Activated naive CD4-positive, alpha-beta T cell treated with anti-CD3 and anti-CD28 coated beads for 36 hours (primary cell): Measurements from ENCODE around the gene UCN2. TPM values are rescaled to one million over a fixed set of nuclear protein-coding genes. Genes with fewer than 3 reads are reported as not detected.
"Not testable (repeated sequence)": the region's sequence is repeated elsewhere in the genome, so short reads cannot be mapped to it uniquely, and the experiment has no call there.

Source experiments
- CTCF ChIA-PET: fragments of 350-600 bp; sonication (Branson Sonifier 250); formaldehyde crosslinking; loops from one replicate; lab custom pipeline; 2021; ENCODE audit warnings: antibody characterized with exemption; lab: Charles Lee
- DNase-seq: peaks from one replicate; pipeline ENCODE4 v3.0.0-alpha.2; 2020
- H3K27ac Mint-ChIP-seq: one replicate; pipeline ENCODE4 v1.8.0; 2021; ENCODE audit warnings: mild to moderate bottlenecking, mixed read lengths
- H3K27me3 Mint-ChIP-seq: one replicate; pipeline ENCODE4 v1.8.0; 2021; ENCODE audit warnings: low read depth, mixed read lengths
- H3K36me3 Mint-ChIP-seq: one replicate; pipeline ENCODE4 v1.8.0; 2021; ENCODE audit warnings: low read depth, mixed read lengths
- H3K4me1 Mint-ChIP-seq: one replicate; pipeline ENCODE4 v1.8.0; 2021; ENCODE audit warnings: low read depth, mixed read lengths
- H3K4me3 Mint-ChIP-seq: one replicate; pipeline ENCODE4 v1.8.0; 2021; ENCODE audit warnings: mild to moderate bottlenecking, moderate library complexity, mixed read lengths
- H3K9me3 Mint-ChIP-seq: one replicate; pipeline ENCODE4 v1.8.0; 2021; ENCODE audit warnings: mixed read lengths
- intact Hi-C: fragments of 100-400 bp; cut with micrococcal nuclease; formaldehyde crosslinking; loops from one replicate; pipeline ENCODE4 v1.15.1; 2023
- total RNA-seq, 2 experiments: library from RNA; stranded (reverse); gene quantifications; one replicate each; pipeline ENCODE4 v1.2.3, GENCODE V29; 2021

UCN2 gene
- total RNA-seq, 2 experiments from 2014 or later = not detected

- Mint-ChIP-seq H3K27me3 (no peaks in the 10 kb centered on the region), H3K9me3 (peaks cover 1% of the 10 kb centered on the region), H3K4me3 (no peak overlapping the region), H3K4me1 (peaks cover 4% of the 10 kb centered on the region), H3K27ac (no peak overlapping the region), H3K36me3 (no peaks in the 10 kb centered on the region)
- DNase-seq = no peak
- intact Hi-C loops = no loop called here
- CTCF ChIA-PET = interaction anchor here (1.1 to 1.7 kb wide), 3 partner anchors 14 to 108 kb away, joined by 4 to 8 read pairs (median 4); no protein-coding TSS in a partner anchor
Observed at GRCh38 chr3:48544141-48544540, 19.4 kb downstream of the UCN2 start.

- Mint-ChIP-seq H3K4me3 (no peak overlapping the region), H3K27me3 (no peaks in the 10 kb centered on the region), H3K36me3 (no peaks in the 10 kb centered on the region), H3K27ac (no peak overlapping the region), H3K4me1 (peaks cover 2% of the 10 kb centered on the region), H3K9me3 (peaks cover 1% of the 10 kb centered on the region)
- CTCF ChIA-PET = interaction anchor here (1.1 kb wide), 1 partner anchor 15 kb away, joined by 4 read pairs; no protein-coding TSS in a partner anchor
- no peak for DNase-seq
- intact Hi-C loops = no loop called here
Observed at GRCh38 chr3:48543271-48543866, 20.2 kb downstream of the UCN2 start.

- intact Hi-C loops = no loop called here
- H3K4me3 Mint-ChIP-seq = no peak overlapping the region
- peaks cover 3% of the 10 kb centered on the region for H3K36me3 Mint-ChIP-seq
- no peaks in the 10 kb centered on the region for H3K4me1 Mint-ChIP-seq
- no peaks in the 10 kb centered on the region for H3K27me3 Mint-ChIP-seq
- H3K9me3 Mint-ChIP-seq = peaks cover 1% of the 10 kb centered on the region
- DNase-seq = no peak
- CTCF ChIA-PET = interaction anchor here (0.6 kb wide), 1 partner anchor 1201 kb away, joined by 3 read pairs; no protein-coding TSS in a partner anchor
- H3K27ac Mint-ChIP-seq = no peak overlapping the region
Observed at GRCh38 chr3:48538451-48538850, 25.1 kb downstream of the UCN2 start.

- peaks cover 3% of the 10 kb centered on the region for H3K36me3 Mint-ChIP-seq
- no peak overlapping the region for H3K27ac Mint-ChIP-seq
- no peaks in the 10 kb centered on the region for H3K9me3 Mint-ChIP-seq
- no peak for DNase-seq
- H3K4me3 Mint-ChIP-seq = no peak overlapping the region
- intact Hi-C loops = no loop called here
- H3K27me3 Mint-ChIP-seq = no peaks in the 10 kb centered on the region
- H3K4me1 Mint-ChIP-seq = no peaks in the 10 kb centered on the region
- CTCF ChIA-PET = interaction anchor here (1.0 to 1.3 kb wide), 2 partner anchors 11 to 12 kb away, joined by 3 to 6 read pairs; no protein-coding TSS in a partner anchor
Observed at GRCh38 chr3:48536785-48537184, 26.8 kb downstream of the UCN2 start.

GRCh38 chr3:48536116-48536515 lies 27.5 kb downstream of the UCN2 start:
- no peak overlapping the region for H3K4me3 Mint-ChIP-seq
- H3K27me3 Mint-ChIP-seq = no peaks in the 10 kb centered on the region
- DNase-seq = no peak
- peaks cover 3% of the 10 kb centered on the region for H3K36me3 Mint-ChIP-seq
- H3K27ac Mint-ChIP-seq = no peak overlapping the region
- CTCF ChIA-PET = interaction anchor here (1.0 to 1.3 kb wide), 2 partner anchors 12 to 13 kb away, joined by 3 to 6 read pairs; no protein-coding TSS in a partner anchor
- no peaks in the 10 kb centered on the region for H3K4me1 Mint-ChIP-seq
- intact Hi-C loops = no loop called here
- H3K9me3 Mint-ChIP-seq = no peaks in the 10 kb centered on the region

- Mint-ChIP-seq H3K36me3 (peaks cover 3% of the 10 kb centered on the region), H3K27me3 (no peaks in the 10 kb centered on the region), H3K4me1 (no peaks in the 10 kb centered on the region), H3K9me3 (no peaks in the 10 kb centered on the region), H3K27ac (no peak overlapping the region), H3K4me3 (no peak overlapping the region)
- intact Hi-C loops = no loop called here
- CTCF ChIA-PET = no interaction called here
- DNase-seq = no peak
Observed at GRCh38 chr3:48535578-48535977, 28.0 kb downstream of the UCN2 start.

GRCh38 chr3:48532977-48533337 lies 30.6 kb downstream of the UCN2 start:
- Mint-ChIP-seq H3K27ac (no peak overlapping the region), H3K9me3 (no peaks in the 10 kb centered on the region), H3K4me1 (no peaks in the 10 kb centered on the region), H3K36me3 (peaks cover 4% of the 10 kb centered on the region), H3K27me3 (no peaks in the 10 kb centered on the region), H3K4me3 (no peak overlapping the region)
- CTCF ChIA-PET = interaction anchor here (0.6 to 1.6 kb wide), 3 partner anchors 26 to 132 kb away, joined by 3 to 4 read pairs (median 3); no protein-coding TSS in a partner anchor
- intact Hi-C loops = no loop called here
- no peak for DNase-seq

- no peaks in the 10 kb centered on the region for H3K9me3 Mint-ChIP-seq
- peaks cover 5% of the 10 kb centered on the region for H3K36me3 Mint-ChIP-seq
- no peak overlapping the region for H3K27ac Mint-ChIP-seq
- H3K4me1 Mint-ChIP-seq = no peaks in the 10 kb centered on the region
- DNase-seq = no peak
- CTCF ChIA-PET = interaction anchor here (0.8 to 1.6 kb wide), 4 partner anchors 17 to 96 kb away, joined by 3 to 4 read pairs (median 3); no protein-coding TSS in a partner anchor
- intact Hi-C loops = no loop called here
- no peak overlapping the region for H3K4me3 Mint-ChIP-seq
- H3K27me3 Mint-ChIP-seq = no peaks in the 10 kb centered on the region
Observed at GRCh38 chr3:48532271-48532976, 31.2 kb downstream of the UCN2 start.

GRCh38 chr3:48530701-48531100 lies 32.9 kb downstream of the UCN2 start:
- DNase-seq, H3K27ac Mint-ChIP-seq, H3K27me3 Mint-ChIP-seq, intact Hi-C loops, H3K4me1 Mint-ChIP-seq, H3K9me3 Mint-ChIP-seq, H3K4me3 Mint-ChIP-seq, H3K36me3 Mint-ChIP-seq: not testable (repeated sequence)
- CTCF ChIA-PET = interaction anchor here (2.1 kb wide), 1 partner anchor 19 kb away, joined by 11 read pairs; no protein-coding TSS in a partner anchor

- CTCF ChIA-PET = interaction anchor here (1.6 kb wide), 1 partner anchor 92 kb away, joined by 4 read pairs; no protein-coding TSS in a partner anchor
- no peak for DNase-seq
- no peak overlapping the region for H3K27ac Mint-ChIP-seq
- no peaks in the 10 kb centered on the region for H3K9me3 Mint-ChIP-seq
- no peaks in the 10 kb centered on the region for H3K27me3 Mint-ChIP-seq
- intact Hi-C loops = no loop called here
- H3K36me3 Mint-ChIP-seq = peaks cover 4% of the 10 kb centered on the region
- H3K4me1 Mint-ChIP-seq = no peaks in the 10 kb centered on the region
- no peak overlapping the region for H3K4me3 Mint-ChIP-seq
Observed at GRCh38 chr3:48528754-48529153, 34.8 kb downstream of the UCN2 start.

GRCh38 chr3:48528048-48528447 lies 35.5 kb downstream of the UCN2 start:
- no peaks in the 10 kb centered on the region for H3K4me1 Mint-ChIP-seq
- DNase-seq = no peak
- H3K27ac Mint-ChIP-seq = no peak overlapping the region
- no peaks in the 10 kb centered on the region for H3K9me3 Mint-ChIP-seq
- no peaks in the 10 kb centered on the region for H3K27me3 Mint-ChIP-seq
- CTCF ChIA-PET = interaction anchor here (1.6 kb wide), 1 partner anchor 92 kb away, joined by 4 read pairs; no protein-coding TSS in a partner anchor
- peaks cover 4% of the 10 kb centered on the region for H3K36me3 Mint-ChIP-seq
- H3K4me3 Mint-ChIP-seq = no peak overlapping the region
- intact Hi-C loops = no loop called here

GRCh38 chr3:48524970-48525369 lies 38.6 kb downstream of the UCN2 start:
- no peak for DNase-seq

More at GRCh38 chr3:48524970-48525369, 38.6 kb downstream of the UCN2 start:
- H3K27ac Mint-ChIP-seq = no peak overlapping the region
- no peak overlapping the region for H3K4me3 Mint-ChIP-seq
- no peaks in the 10 kb centered on the region for H3K9me3 Mint-ChIP-seq
- intact Hi-C loops = no loop called here
- no peaks in the 10 kb centered on the region for H3K27me3 Mint-ChIP-seq
- H3K36me3 Mint-ChIP-seq = peaks cover 4% of the 10 kb centered on the region
- CTCF ChIA-PET = no interaction called here
- H3K4me1 Mint-ChIP-seq = peaks cover under 1% of the 10 kb centered on the region
